Measurements from ENCODE around the gene FTO. TPM values are rescaled to one million over a fixed set of nuclear protein-coding genes. Genes with fewer than 3 reads are reported as not detected.

FTO gene
- total and polyA plus RNA-seq, 2 of the 13 experiments (the other 11 are each of a cell fraction or from before 2014, with no cell fraction given), result 41.6 to 55.8 TPM

- TF ChIP-seq FOXP4 (CRISPR knock-in tag; IDR thresholded peaks at IDR 0.05) (peak; percentile 62; the same call in 1 of the 2 replicates), JARID2 (CRISPR knock-in tag; IDR thresholded peaks at IDR 0.05; ENCODE audit: insufficient replicate concordance) (no peak), ZNF577 (CRISPR knock-in tag; IDR thresholded peaks at IDR 0.05; ENCODE audit: borderline replicate concordance, low read depth) (no peak), RXRA (CRISPR knock-in tag; IDR thresholded peaks at IDR 0.05) (no peak), IKZF5 (CRISPR knock-in tag; IDR thresholded peaks at IDR 0.05) (no peak), ERF (CRISPR knock-in tag; IDR thresholded peaks at IDR 0.05) (0 out of 2 replicates have a peak, but pooled peaks have one; percentile 53), KLF16 (CRISPR knock-in tag; IDR thresholded peaks at IDR 0.05) (peak in 1 of 2 experiments; percentile 64; a peak in 1 of 4 replicates), ONECUT2 (CRISPR knock-in tag; IDR thresholded peaks at IDR 0.05) (no peak), ZNF512 (CRISPR knock-in tag; IDR thresholded peaks at IDR 0.05) (no peak), TEAD3 (CRISPR knock-in tag; optimal IDR thresholded peaks at IDR 0.05; ENCODE audit: borderline replicate concordance) (peak; percentile 58), ZNF180 (CRISPR knock-in tag; IDR thresholded peaks at IDR 0.05; ENCODE audit: borderline replicate concordance, low read depth) (no peak), ZNF766 (CRISPR knock-in tag; IDR thresholded peaks at IDR 0.05; ENCODE audit: borderline replicate concordance) (no peak), ZFP36L2 (CRISPR knock-in tag; IDR thresholded peaks at IDR 0.05) (0 out of 2 replicates have a peak, but pooled peaks have one; percentile 58), TGIF2 (CRISPR knock-in tag; IDR thresholded peaks at IDR 0.05) (peak; percentile 83), NCOA1 (CRISPR knock-in tag; IDR thresholded peaks at IDR 0.05) (no peak), SP140L (CRISPR knock-in tag; IDR thresholded peaks at IDR 0.05; ENCODE audit: borderline replicate concordance) (0 out of 2 replicates have a peak, but pooled peaks have one; percentile 33), RXRB (CRISPR knock-in tag; IDR thresholded peaks at IDR 0.05; ENCODE audit: borderline replicate concordance) (peak; percentile 52; the same call in 1 of the 2 replicates), MXI1 (IDR thresholded peaks at IDR 0.05; ENCODE audit: borderline replicate concordance, low read depth, low read length) (0 out of 3 replicates have a peak, but pooled peaks have one; percentile 25)
- TF ChIP-seq, protein P1, sequence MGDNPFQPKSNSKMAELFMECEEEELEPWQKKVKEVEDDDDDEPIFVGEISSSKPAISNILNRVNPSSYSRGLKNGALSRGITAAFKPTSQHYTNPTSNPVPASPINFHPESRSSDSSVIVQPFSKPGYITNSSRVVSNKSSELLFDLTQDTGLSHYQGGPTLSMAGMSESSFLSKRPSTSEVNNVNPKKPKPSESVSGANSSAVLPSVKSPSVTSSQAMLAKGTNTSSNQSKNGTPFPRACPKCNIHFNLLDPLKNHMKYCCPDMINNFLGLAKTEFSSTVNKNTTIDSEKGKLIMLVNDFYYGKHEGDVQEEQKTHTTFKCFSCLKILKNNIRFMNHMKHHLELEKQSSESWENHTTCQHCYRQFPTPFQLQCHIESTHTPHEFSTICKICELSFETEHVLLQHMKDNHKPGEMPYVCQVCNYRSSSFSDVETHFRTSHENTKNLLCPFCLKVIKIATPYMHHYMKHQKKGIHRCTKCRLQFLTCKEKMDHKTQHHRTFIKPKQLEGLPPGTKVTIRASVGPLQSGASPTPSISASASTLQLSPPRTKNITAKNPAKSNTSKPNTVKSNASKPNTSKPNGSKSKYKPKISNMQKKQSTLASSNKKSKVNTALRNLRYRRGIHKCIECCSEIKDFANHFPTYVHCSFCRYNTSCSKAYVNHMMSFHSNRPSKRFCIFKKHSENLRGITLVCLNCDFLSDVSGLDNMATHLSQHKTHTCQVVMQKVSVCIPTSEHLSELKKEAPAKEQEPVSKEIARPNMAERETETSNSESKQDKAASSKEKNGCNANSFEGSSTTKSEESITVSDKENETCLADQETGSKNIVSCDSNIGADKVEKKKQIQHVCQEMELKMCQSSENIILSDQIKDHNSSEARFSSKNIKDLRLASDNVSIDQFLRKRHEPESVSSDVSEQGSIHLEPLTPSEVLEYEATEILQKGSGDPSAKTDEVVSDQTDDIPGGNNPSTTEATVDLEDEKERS (CRISPR knock-in tag; IDR thresholded peaks at IDR 0.05), result no peak
- TF ChIP-seq, protein P2, sequence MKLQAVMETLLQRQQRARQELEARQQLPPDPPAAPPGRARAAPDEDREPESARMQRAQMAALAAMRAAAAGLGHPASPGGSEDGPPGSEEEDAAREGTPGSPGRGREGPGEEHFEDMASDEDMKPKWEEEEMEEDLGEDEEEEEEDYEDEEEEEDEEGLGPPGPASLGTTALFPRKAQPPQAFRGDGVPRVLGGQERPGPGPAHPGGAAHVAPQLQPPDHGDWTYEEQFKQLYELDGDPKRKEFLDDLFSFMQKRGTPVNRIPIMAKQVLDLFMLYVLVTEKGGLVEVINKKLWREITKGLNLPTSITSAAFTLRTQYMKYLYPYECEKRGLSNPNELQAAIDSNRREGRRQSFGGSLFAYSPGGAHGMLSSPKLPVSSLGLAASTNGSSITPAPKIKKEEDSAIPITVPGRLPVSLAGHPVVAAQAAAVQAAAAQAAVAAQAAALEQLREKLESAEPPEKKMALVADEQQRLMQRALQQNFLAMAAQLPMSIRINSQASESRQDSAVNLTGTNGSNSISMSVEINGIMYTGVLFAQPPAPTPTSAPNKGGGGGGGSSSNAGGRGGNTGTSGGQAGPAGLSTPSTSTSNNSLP (IDR thresholded peaks at IDR 0.05; ENCODE audit: low read depth, low read length), result peak; percentile 41; the same call in 1 of the 2 replicates
Measured at GRCh38 chr16:53773150-53773846, 69.3 kb downstream of the FTO start (continued).
